ENCODE data around the gene FTMT. TPM values are rescaled to one million over a fixed set of nuclear protein-coding genes. Genes with fewer than 3 reads are reported as not detected.
A peak's percentile ranks its signal among the peaks of the same experiment; 100 is the strongest.

FTMT gene
- total and polyA plus RNA-seq, 2 donors (not counting 1 experiment from before 2014, with no cell fraction given) = not detected

- no peak overlapping the region for H3K9ac ChIP-seq (ENCODE audit: insufficient read depth, low read length)
- DNase-seq (ENCODE audit: low read depth in 2 of 2) = no peak
- TF ChIP-seq CTCF (conservative IDR thresholded peaks at IDR 0.05 in 1 of 2, IDR thresholded peaks at IDR 0.05 in 1 of 2; ENCODE audit: low read depth in 1 of 2, low read length in 2 of 2) = no peak
- TF ChIP-seq EZH2 (IDR thresholded peaks at IDR 0.05; ENCODE audit: low read length, missing control alignments) = no peak
- no peak overlapping the region for H2AFZ ChIP-seq (ENCODE audit: low read length)
- no peaks in the 10 kb centered on the region for H3K27me3 ChIP-seq (ENCODE audit: control insufficient read depth, insufficient read depth, low read length)
- H3K9me3 ChIP-seq (ENCODE audit: control insufficient read depth, insufficient read depth, low read depth, low read length) = no peaks in the 10 kb centered on the region
- H3K36me3 ChIP-seq (ENCODE audit: control insufficient read depth, insufficient read depth, low read length) = no peaks in the 10 kb centered on the region
- H3K4me3 ChIP-seq (replicated peaks in 1 of 4; ENCODE audit: control extremely low read depth in 1 of 4, insufficient read depth in 1 of 4, low read depth in 3 of 4, low read length in 4 of 4) = no peak overlapping the region
- no peak overlapping the region for H3K4me2 ChIP-seq (ENCODE audit: extremely low read depth, insufficient read depth, low read length)
- H3K27ac ChIP-seq (ENCODE audit: insufficient read depth, low read length) = no peak overlapping the region
- H3K4me1 ChIP-seq (ENCODE audit: control insufficient read depth, extremely low read depth, insufficient read depth, low read length) = no peaks in the 10 kb centered on the region
- H3K79me2 ChIP-seq (ENCODE audit: control insufficient read depth, insufficient read depth, low read length) = no peaks in the 10 kb centered on the region
- no peaks in the 10 kb centered on the region for H4K20me1 ChIP-seq (ENCODE audit: control insufficient read depth, extremely low read depth, insufficient read depth, low read length)
Measured at GRCh38 chr5:121834021-121834420, 17.7 kb upstream of the FTMT start.

GRCh38 chr5:121841892-121842291 is 9.8 kb upstream of the FTMT start:
- H4K20me1 ChIP-seq (ENCODE audit: control insufficient read depth, extremely low read depth, insufficient read depth, low read length) = no peaks in the 10 kb centered on the region
- H3K79me2 ChIP-seq (ENCODE audit: control insufficient read depth, insufficient read depth, low read length) = no peaks in the 10 kb centered on the region
- H3K9ac ChIP-seq (ENCODE audit: insufficient read depth, low read length) = no peak overlapping the region
- peak; percentile 5 to 15 for DNase-seq (ENCODE audit: low read depth in 2 of 2)
- H3K4me2 ChIP-seq (ENCODE audit: extremely low read depth, insufficient read depth, low read length) = no peak overlapping the region
- no peaks in the 10 kb centered on the region for H3K36me3 ChIP-seq (ENCODE audit: control insufficient read depth, insufficient read depth, low read length)
- no peak overlapping the region for H2AFZ ChIP-seq (ENCODE audit: low read length)
- no peaks in the 10 kb centered on the region for H3K9me3 ChIP-seq (ENCODE audit: control insufficient read depth, insufficient read depth, low read depth, low read length)
- TF ChIP-seq CTCF (conservative IDR thresholded peaks at IDR 0.05 in 1 of 2, IDR thresholded peaks at IDR 0.05 in 1 of 2; ENCODE audit: low read depth in 1 of 2, low read length in 2 of 2) (no peak), EZH2 (IDR thresholded peaks at IDR 0.05; ENCODE audit: low read length, missing control alignments) (no peak)
- H3K27ac ChIP-seq (ENCODE audit: insufficient read depth, low read length) = no peak overlapping the region
- H3K4me3 ChIP-seq (replicated peaks in 1 of 4; ENCODE audit: control extremely low read depth in 1 of 4, insufficient read depth in 1 of 4, low read depth in 3 of 4, low read length in 4 of 4) = no peak overlapping the region
- no peaks in the 10 kb centered on the region for H3K27me3 ChIP-seq (ENCODE audit: control insufficient read depth, insufficient read depth, low read length)
- no peaks in the 10 kb centered on the region for H3K4me1 ChIP-seq (ENCODE audit: control insufficient read depth, extremely low read depth, insufficient read depth, low read length)

- no peak for TF ChIP-seq CTCF (conservative IDR thresholded peaks at IDR 0.05 in 1 of 2, IDR thresholded peaks at IDR 0.05 in 1 of 2; ENCODE audit: low read depth in 1 of 2, low read length in 2 of 2)
- TF ChIP-seq EZH2 (IDR thresholded peaks at IDR 0.05; ENCODE audit: low read length, missing control alignments) = no peak
- no peak overlapping the region for H2AFZ ChIP-seq (ENCODE audit: low read length)
- H3K4me3 ChIP-seq (replicated peaks in 1 of 4; ENCODE audit: control extremely low read depth in 1 of 4, insufficient read depth in 1 of 4, low read depth in 3 of 4, low read length in 4 of 4) = no peak overlapping the region
- H3K27ac ChIP-seq (ENCODE audit: insufficient read depth, low read length) = no peak overlapping the region
- no peaks in the 10 kb centered on the region for H3K9me3 ChIP-seq (ENCODE audit: control insufficient read depth, insufficient read depth, low read depth, low read length)
- DNase-seq (ENCODE audit: low read depth in 2 of 2) = no peak
- H3K36me3 ChIP-seq (ENCODE audit: control insufficient read depth, insufficient read depth, low read length) = no peaks in the 10 kb centered on the region
- H4K20me1 ChIP-seq (ENCODE audit: control insufficient read depth, extremely low read depth, insufficient read depth, low read length) = no peaks in the 10 kb centered on the region
- no peak overlapping the region for H3K9ac ChIP-seq (ENCODE audit: insufficient read depth, low read length)
- H3K4me1 ChIP-seq (ENCODE audit: control insufficient read depth, extremely low read depth, insufficient read depth, low read length) = no peaks in the 10 kb centered on the region
- H3K27me3 ChIP-seq (ENCODE audit: control insufficient read depth, insufficient read depth, low read length) = no peaks in the 10 kb centered on the region
- H3K4me2 ChIP-seq (ENCODE audit: extremely low read depth, insufficient read depth, low read length) = no peak overlapping the region
- H3K79me2 ChIP-seq (ENCODE audit: control insufficient read depth, insufficient read depth, low read length) = no peaks in the 10 kb centered on the region
Measured at GRCh38 chr5:121850272-121850671, 1.4 kb upstream of the FTMT start.

Data from fibroblast of lung (primary cell).